ENCODE measurements around the gene CSDE1.

The CSDE1 gene

DNA sequence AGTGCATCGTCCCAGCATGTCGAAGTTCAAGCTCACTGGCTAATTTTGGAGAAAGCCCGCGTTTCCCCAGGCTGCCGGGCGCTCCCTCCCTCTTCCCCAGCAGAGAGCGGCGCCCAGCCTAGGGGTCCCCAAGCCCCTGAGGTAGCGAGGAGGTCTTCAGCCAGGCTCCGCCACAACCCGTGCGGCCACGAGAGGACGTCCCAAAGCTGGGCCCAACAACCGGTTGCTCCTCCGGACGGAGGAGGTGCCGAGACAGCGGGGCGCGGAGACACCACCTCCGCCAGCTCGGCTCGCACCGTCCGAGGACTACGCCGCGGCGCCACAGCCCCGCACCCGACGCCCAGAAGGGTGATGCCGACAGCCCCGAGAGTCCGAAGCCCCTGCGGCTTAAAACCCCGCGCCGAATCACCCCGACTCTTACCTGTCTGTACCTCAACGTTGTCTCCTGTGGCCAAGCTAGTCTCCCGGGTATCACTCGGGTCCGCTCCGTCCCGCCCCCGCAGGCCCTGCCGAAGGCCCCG is 88.2 kb downstream of the CSDE1 start, which contains the start of gene DENND2C:
Gene DENND2C (minus strand): TSS at position 488 of the 521 bp plus-strand sequence. CDS start 44,065 bp downstream, outside the sequence.
- TF ChIP-seq, protein P1, sequence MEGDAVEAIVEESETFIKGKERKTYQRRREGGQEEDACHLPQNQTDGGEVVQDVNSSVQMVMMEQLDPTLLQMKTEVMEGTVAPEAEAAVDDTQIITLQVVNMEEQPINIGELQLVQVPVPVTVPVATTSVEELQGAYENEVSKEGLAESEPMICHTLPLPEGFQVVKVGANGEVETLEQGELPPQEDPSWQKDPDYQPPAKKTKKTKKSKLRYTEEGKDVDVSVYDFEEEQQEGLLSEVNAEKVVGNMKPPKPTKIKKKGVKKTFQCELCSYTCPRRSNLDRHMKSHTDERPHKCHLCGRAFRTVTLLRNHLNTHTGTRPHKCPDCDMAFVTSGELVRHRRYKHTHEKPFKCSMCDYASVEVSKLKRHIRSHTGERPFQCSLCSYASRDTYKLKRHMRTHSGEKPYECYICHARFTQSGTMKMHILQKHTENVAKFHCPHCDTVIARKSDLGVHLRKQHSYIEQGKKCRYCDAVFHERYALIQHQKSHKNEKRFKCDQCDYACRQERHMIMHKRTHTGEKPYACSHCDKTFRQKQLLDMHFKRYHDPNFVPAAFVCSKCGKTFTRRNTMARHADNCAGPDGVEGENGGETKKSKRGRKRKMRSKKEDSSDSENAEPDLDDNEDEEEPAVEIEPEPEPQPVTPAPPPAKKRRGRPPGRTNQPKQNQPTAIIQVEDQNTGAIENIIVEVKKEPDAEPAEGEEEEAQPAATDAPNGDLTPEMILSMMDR (IDR thresholded peaks at IDR 0.05; ENCODE audit: unreplicated experiment in 3 of 3), result no peak
- H3K9me3 Mint-ChIP-seq, result no peaks in the 10 kb centered on the region
- H3K27me3 Mint-ChIP-seq (ENCODE audit: low read depth), result peaks cover 24% of the 10 kb centered on the region
- H3K4me3 Mint-ChIP-seq, result peak within 1 kb of the TSS; percentile 90 to 97 (median 95)
- H3K36me3 Mint-ChIP-seq (ENCODE audit: low read depth), result no peaks in the 10 kb centered on the region
- peaks cover 12% of the 10 kb centered on the region for H3K4me1 Mint-ChIP-seq
- peak within 1 kb of the TSS in 2 of 3 experiments; percentile 28 to 55 for H3K27ac Mint-ChIP-seq

- peak overlapping the region in 1 of 3 experiments; percentile 20 for H3K27ac Mint-ChIP-seq
- H3K4me1 Mint-ChIP-seq, result peaks cover 12% of the 10 kb centered on the region
- H3K4me3 Mint-ChIP-seq, result peak overlapping the region; percentile 90 to 97 (median 95)
- H3K27me3 Mint-ChIP-seq (ENCODE audit: low read depth), result peaks cover 20% of the 10 kb centered on the region
- H3K9me3 Mint-ChIP-seq, result no peaks in the 10 kb centered on the region
- H3K36me3 Mint-ChIP-seq (ENCODE audit: low read depth), result no peaks in the 10 kb centered on the region
- TF ChIP-seq, protein P1 (IDR thresholded peaks at IDR 0.05; ENCODE audit: unreplicated experiment in 3 of 3), result no peak
Observed at GRCh38 chr1:114668784-114669561, 88.8 kb downstream of the CSDE1 start.

- Mint-ChIP-seq H3K9me3 (no peaks in the 10 kb centered on the region), H3K4me1 (peaks cover 12% of the 10 kb centered on the region), H3K4me3 (peak overlapping the region; percentile 90 to 97 (median 95)), H3K36me3 (ENCODE audit: low read depth) (no peaks in the 10 kb centered on the region), H3K27ac (no peak overlapping the region), H3K27me3 (ENCODE audit: low read depth) (peaks cover 20% of the 10 kb centered on the region)
- TF ChIP-seq, protein P1 (IDR thresholded peaks at IDR 0.05; ENCODE audit: unreplicated experiment in 3 of 3), result no peak
Observed at GRCh38 chr1:114668373-114668772, 89.4 kb downstream of the CSDE1 start.

DNA sequence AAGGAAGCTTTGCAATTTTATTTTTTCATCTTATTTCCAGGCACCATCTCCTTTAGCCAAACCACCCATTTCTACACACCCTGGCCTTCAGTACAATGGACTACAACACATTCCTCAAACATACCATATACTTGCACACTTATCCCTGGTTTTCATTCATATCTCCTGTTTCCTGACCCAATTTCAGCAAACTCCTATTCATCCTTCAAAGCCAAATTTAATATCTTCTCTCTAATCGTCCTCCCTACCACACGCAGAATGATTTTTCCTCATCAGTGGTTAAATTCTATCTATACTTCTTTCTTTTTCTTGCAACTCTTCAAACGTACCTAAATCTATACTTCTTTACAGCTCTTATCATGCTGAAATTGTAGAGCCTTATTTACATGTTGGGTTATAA is 90.8 kb downstream of the CSDE1 start:
- Mint-ChIP-seq H3K4me1 (peaks cover 12% of the 10 kb centered on the region), H3K4me3 (no peak overlapping the region), H3K36me3 (ENCODE audit: low read depth) (no peaks in the 10 kb centered on the region), H3K27me3 (ENCODE audit: low read depth) (peaks cover 20% of the 10 kb centered on the region), H3K9me3 (no peaks in the 10 kb centered on the region), H3K27ac (no peak overlapping the region)
- TF ChIP-seq, protein P1 (IDR thresholded peaks at IDR 0.05; ENCODE audit: unreplicated experiment in 3 of 3), result no peak

All from nephron (organoid).